ENCODE results near the gene GFI1.

GRCh38 chr1:92502247-92502646 is 15.5 kb upstream of the GFI1 start:
- TF ChIP-seq, protein P1, sequence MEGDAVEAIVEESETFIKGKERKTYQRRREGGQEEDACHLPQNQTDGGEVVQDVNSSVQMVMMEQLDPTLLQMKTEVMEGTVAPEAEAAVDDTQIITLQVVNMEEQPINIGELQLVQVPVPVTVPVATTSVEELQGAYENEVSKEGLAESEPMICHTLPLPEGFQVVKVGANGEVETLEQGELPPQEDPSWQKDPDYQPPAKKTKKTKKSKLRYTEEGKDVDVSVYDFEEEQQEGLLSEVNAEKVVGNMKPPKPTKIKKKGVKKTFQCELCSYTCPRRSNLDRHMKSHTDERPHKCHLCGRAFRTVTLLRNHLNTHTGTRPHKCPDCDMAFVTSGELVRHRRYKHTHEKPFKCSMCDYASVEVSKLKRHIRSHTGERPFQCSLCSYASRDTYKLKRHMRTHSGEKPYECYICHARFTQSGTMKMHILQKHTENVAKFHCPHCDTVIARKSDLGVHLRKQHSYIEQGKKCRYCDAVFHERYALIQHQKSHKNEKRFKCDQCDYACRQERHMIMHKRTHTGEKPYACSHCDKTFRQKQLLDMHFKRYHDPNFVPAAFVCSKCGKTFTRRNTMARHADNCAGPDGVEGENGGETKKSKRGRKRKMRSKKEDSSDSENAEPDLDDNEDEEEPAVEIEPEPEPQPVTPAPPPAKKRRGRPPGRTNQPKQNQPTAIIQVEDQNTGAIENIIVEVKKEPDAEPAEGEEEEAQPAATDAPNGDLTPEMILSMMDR (IDR thresholded peaks at IDR 0.05), result no peak
- TF ChIP-seq JUND (IDR thresholded peaks at IDR 0.05) (0 out of 2 replicates have a peak, but pooled peaks have one; percentile 15), POLR2AphosphoS5 (IDR thresholded peaks at IDR 0.05; ENCODE audit: low read depth, low read length) (no peak), EP300 (IDR thresholded peaks at IDR 0.05; ENCODE audit: borderline replicate concordance in 1 of 2, low read depth in 1 of 2, low read length in 1 of 2) (no peak), NFIC (IDR thresholded peaks at IDR 0.05; ENCODE audit: borderline replicate concordance) (no peak)
- TF ChIP-seq, protein P2, sequence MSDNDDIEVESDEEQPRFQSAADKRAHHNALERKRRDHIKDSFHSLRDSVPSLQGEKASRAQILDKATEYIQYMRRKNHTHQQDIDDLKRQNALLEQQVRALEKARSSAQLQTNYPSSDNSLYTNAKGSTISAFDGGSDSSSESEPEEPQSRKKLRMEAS (IDR thresholded peaks at IDR 0.05; ENCODE audit: low read depth), result no peak
